Fibroblast of lung (primary cell): ENCODE measurements around the gene FHIT.

Experiments used
- CTCF ChIP-seq, 2 donors: IDR thresholded peaks in 1 of 2; conservative IDR thresholded peaks in 1 of 2; 1 replicate in 1 of 2; 2 replicates in 1 of 2; pipeline ENCODE4 v1.5.1; 2011 to 2012; ENCODE audit warnings: low read length in 2 of 2, control low read depth in 1 of 2, inconsistent platforms in 1 of 2, low read depth in 1 of 2, mild to moderate bottlenecking in 1 of 2
- EZH2 ChIP-seq: IDR thresholded peaks from 2 replicates; pipeline ENCODE4 v1.5.1; 2012; ENCODE audit warnings: low read length, control low read depth, mild to moderate bottlenecking; ENCODE audit errors: missing control alignments

GRCh38 chr3:61236556-61236955 is 14.7 kb downstream of the FHIT start:
- TF ChIP-seq EZH2 (no peak), CTCF (conservative IDR thresholded peaks at IDR 0.05 in 1 of 2, IDR thresholded peaks at IDR 0.05 in 1 of 2; ENCODE audit: low read depth in 1 of 2, low read length in 2 of 2) (no peak)
